ENCODE data around the gene FILIP1L.

Gene FILIP1L

GRCh38 chr3:99899603-99900002 lies 214.7 kb downstream of the FILIP1L start:
- no peak overlapping the region for H2BK5ac ChIP-seq (ENCODE audit: low read depth, low read length, poor library complexity)
- H3K4me1 ChIP-seq (ENCODE audit: control insufficient read depth in 1 of 2, insufficient read depth in 2 of 2, low read length in 2 of 2), result peaks cover 0 to 2% of the 10 kb centered on the region in 2 experiments
- H4K12ac ChIP-seq (ENCODE audit: low read depth, low read length), result no peak overlapping the region
- H3K79me2 ChIP-seq (ENCODE audit: control insufficient read depth, insufficient read depth, low read length, poor library complexity), result no peaks in the 10 kb centered on the region
- peaks cover 2% of the 10 kb centered on the region for H3K79me1 ChIP-seq (ENCODE audit: low read length)
- no peaks in the 10 kb centered on the region for H3K36me3 ChIP-seq (ENCODE audit: control insufficient read depth in 1 of 2, insufficient read depth in 2 of 2, low read length in 2 of 2)
- H3K23ac ChIP-seq (ENCODE audit: low read length), result no peak overlapping the region
- no peak overlapping the region for H4K8ac ChIP-seq (ENCODE audit: low read depth, low read length)
- H2BK12ac ChIP-seq (ENCODE audit: low read length), result no peak overlapping the region
- H2BK120ac ChIP-seq (ENCODE audit: insufficient read depth, low read length, poor library complexity), result no peak overlapping the region
- no peaks in the 10 kb centered on the region for H3K27me3 ChIP-seq (ENCODE audit: insufficient read depth, low read length)
- H2AK5ac ChIP-seq (ENCODE audit: low read length), result no peak overlapping the region
- no peak overlapping the region for H3K27ac ChIP-seq (ENCODE audit: low read depth, low read length)
- no peaks in the 10 kb centered on the region for H3K9me3 ChIP-seq (ENCODE audit: insufficient read depth, low read depth, low read length)
- H3K4ac ChIP-seq (ENCODE audit: low read depth, low read length), result no peak overlapping the region
- no peak overlapping the region for H3K9ac ChIP-seq (ENCODE audit: low read length)
- H2AFZ ChIP-seq (ENCODE audit: insufficient read depth, low read length, poor library complexity), result no peak overlapping the region
- H3K18ac ChIP-seq (ENCODE audit: low read length), result no peak overlapping the region
- no peak overlapping the region for H3K14ac ChIP-seq (ENCODE audit: low read length)
- no peak overlapping the region for H3K4me2 ChIP-seq (ENCODE audit: low read length)
- H3K4me3 ChIP-seq (ENCODE audit: low read depth, low read length), result no peak overlapping the region
- no peak overlapping the region for H4K91ac ChIP-seq (ENCODE audit: low read depth, low read length)
- no CpG with 5 or more reads among the region's 3 CpGs for WGBS (ENCODE audit: extremely low coverage, insufficient coverage, insufficient read length)
- DNase-seq, result peak in 1 of 2 donors; percentile 24

- Histone ChIP-seq H3K36me3 (ENCODE audit: control insufficient read depth in 1 of 2, insufficient read depth in 2 of 2, low read length in 2 of 2) (no peaks in the 10 kb centered on the region), H4K12ac (ENCODE audit: low read depth, low read length) (no peak overlapping the region), H2BK120ac (ENCODE audit: insufficient read depth, low read length, poor library complexity) (no peak overlapping the region), H3K79me2 (ENCODE audit: control insufficient read depth, insufficient read depth, low read length, poor library complexity) (no peaks in the 10 kb centered on the region), H2AK5ac (ENCODE audit: low read length) (no peak overlapping the region), H3K14ac (ENCODE audit: low read length) (no peak overlapping the region), H3K4me1 (ENCODE audit: control insufficient read depth in 1 of 2, insufficient read depth in 2 of 2, low read length in 2 of 2) (peaks cover 0 to 2% of the 10 kb centered on the region in 2 experiments), H3K23ac (ENCODE audit: low read length) (no peak overlapping the region), H2BK12ac (ENCODE audit: low read length) (no peak overlapping the region), H4K91ac (ENCODE audit: low read depth, low read length) (no peak overlapping the region), H3K18ac (ENCODE audit: low read length) (no peak overlapping the region), H3K4ac (ENCODE audit: low read depth, low read length) (no peak overlapping the region), H3K79me1 (ENCODE audit: low read length) (peaks cover 2% of the 10 kb centered on the region), H3K4me2 (ENCODE audit: low read length) (no peak overlapping the region), H3K9ac (ENCODE audit: low read length) (no peak overlapping the region), H3K27me3 (ENCODE audit: insufficient read depth, low read length) (no peaks in the 10 kb centered on the region), H2AFZ (ENCODE audit: insufficient read depth, low read length, poor library complexity) (no peak overlapping the region), H3K4me3 (ENCODE audit: low read depth, low read length) (no peak overlapping the region), H3K27ac (ENCODE audit: low read depth, low read length) (peak overlapping the region; percentile 39), H2BK5ac (ENCODE audit: low read depth, low read length, poor library complexity) (no peak overlapping the region), H4K8ac (ENCODE audit: low read depth, low read length) (no peak overlapping the region), H3K9me3 (ENCODE audit: insufficient read depth, low read depth, low read length) (no peaks in the 10 kb centered on the region)
- no peak for DNase-seq
- no CpG with 5 or more reads among the region's 3 CpGs for WGBS (ENCODE audit: extremely low coverage, insufficient coverage, insufficient read length)
Observed at GRCh38 chr3:99896482-99896881, 217.8 kb downstream of the FILIP1L start.

- no peaks in the 10 kb centered on the region for H3K79me2 ChIP-seq (ENCODE audit: control insufficient read depth, insufficient read depth, low read length, poor library complexity)
- H3K14ac ChIP-seq (ENCODE audit: low read length), result no peak overlapping the region
- no peak overlapping the region for H3K4me2 ChIP-seq (ENCODE audit: low read length)
- no peak overlapping the region for H3K9ac ChIP-seq (ENCODE audit: low read length)
- no peak overlapping the region for H2BK5ac ChIP-seq (ENCODE audit: low read depth, low read length, poor library complexity)
- H3K4ac ChIP-seq (ENCODE audit: low read depth, low read length), result no peak overlapping the region
- H3K79me1 ChIP-seq (ENCODE audit: low read length), result peaks cover 2% of the 10 kb centered on the region
- H3K36me3 ChIP-seq (ENCODE audit: control insufficient read depth in 1 of 2, insufficient read depth in 2 of 2, low read length in 2 of 2), result no peaks in the 10 kb centered on the region
- no peaks in the 10 kb centered on the region for H3K9me3 ChIP-seq (ENCODE audit: insufficient read depth, low read depth, low read length)
- WGBS (ENCODE audit: extremely low coverage, insufficient coverage, insufficient read length), result no CpG with 5 or more reads among the region's 2 CpGs
- no peak overlapping the region for H4K12ac ChIP-seq (ENCODE audit: low read depth, low read length)
- peak overlapping the region; percentile 39 for H3K27ac ChIP-seq (ENCODE audit: low read depth, low read length)
- H3K27me3 ChIP-seq (ENCODE audit: insufficient read depth, low read length), result no peaks in the 10 kb centered on the region
- H3K23ac ChIP-seq (ENCODE audit: low read length), result no peak overlapping the region
- H3K4me3 ChIP-seq (ENCODE audit: low read depth, low read length), result no peak overlapping the region
- peaks cover 0 to 2% of the 10 kb centered on the region in 2 experiments for H3K4me1 ChIP-seq (ENCODE audit: control insufficient read depth in 1 of 2, insufficient read depth in 2 of 2, low read length in 2 of 2)
- no peak overlapping the region for H2BK120ac ChIP-seq (ENCODE audit: insufficient read depth, low read length, poor library complexity)
- H2AFZ ChIP-seq (ENCODE audit: insufficient read depth, low read length, poor library complexity), result no peak overlapping the region
- DNase-seq, result peak; percentile 23 to 68
- no peak overlapping the region for H4K91ac ChIP-seq (ENCODE audit: low read depth, low read length)
- no peak overlapping the region for H4K8ac ChIP-seq (ENCODE audit: low read depth, low read length)
- no peak overlapping the region for H2AK5ac ChIP-seq (ENCODE audit: low read length)
- no peak overlapping the region for H2BK12ac ChIP-seq (ENCODE audit: low read length)
- no peak overlapping the region for H3K18ac ChIP-seq (ENCODE audit: low read length)
Observed at GRCh38 chr3:99895703-99896441, 218.4 kb downstream of the FILIP1L start.

- H3K27me3 ChIP-seq (ENCODE audit: insufficient read depth, low read length), result no peaks in the 10 kb centered on the region
- H3K79me2 ChIP-seq (ENCODE audit: control insufficient read depth, insufficient read depth, low read length, poor library complexity), result no peaks in the 10 kb centered on the region
- H2AFZ ChIP-seq (ENCODE audit: insufficient read depth, low read length, poor library complexity), result no peak overlapping the region
- H3K27ac ChIP-seq (ENCODE audit: low read depth, low read length), result no peak overlapping the region
- DNase-seq, result no peak
- no peak overlapping the region for H2BK12ac ChIP-seq (ENCODE audit: low read length)
- H3K23ac ChIP-seq (ENCODE audit: low read length), result no peak overlapping the region
- no peak overlapping the region for H4K91ac ChIP-seq (ENCODE audit: low read depth, low read length)
- peaks cover 0 to 2% of the 10 kb centered on the region in 2 experiments for H3K4me1 ChIP-seq (ENCODE audit: control insufficient read depth in 1 of 2, insufficient read depth in 2 of 2, low read length in 2 of 2)
- H3K4me3 ChIP-seq (ENCODE audit: low read depth, low read length), result no peak overlapping the region
- H4K8ac ChIP-seq (ENCODE audit: low read depth, low read length), result no peak overlapping the region
- no peak overlapping the region for H3K14ac ChIP-seq (ENCODE audit: low read length)
- no peak overlapping the region for H4K12ac ChIP-seq (ENCODE audit: low read depth, low read length)
- H3K36me3 ChIP-seq (ENCODE audit: control insufficient read depth in 1 of 2, insufficient read depth in 2 of 2, low read length in 2 of 2), result no peaks in the 10 kb centered on the region
- H3K9ac ChIP-seq (ENCODE audit: low read length), result no peak overlapping the region
- no peak overlapping the region for H2AK5ac ChIP-seq (ENCODE audit: low read length)
- H2BK5ac ChIP-seq (ENCODE audit: low read depth, low read length, poor library complexity), result no peak overlapping the region
- no CpG with 5 or more reads among the region's 3 CpGs for WGBS (ENCODE audit: extremely low coverage, insufficient coverage, insufficient read length)
- no peak overlapping the region for H2BK120ac ChIP-seq (ENCODE audit: insufficient read depth, low read length, poor library complexity)
- H3K4me2 ChIP-seq (ENCODE audit: low read length), result no peak overlapping the region
- no peaks in the 10 kb centered on the region for H3K9me3 ChIP-seq (ENCODE audit: insufficient read depth, low read depth, low read length)
- no peak overlapping the region for H3K18ac ChIP-seq (ENCODE audit: low read length)
- no peaks in the 10 kb centered on the region for H3K79me1 ChIP-seq (ENCODE audit: low read length)
- H3K4ac ChIP-seq (ENCODE audit: low read depth, low read length), result no peak overlapping the region
Observed at GRCh38 chr3:99895131-99895696, 219.1 kb downstream of the FILIP1L start.
